GM12892 (cell line): ENCODE data around the gene FOXI2.

Experiments
- POLR2A ChIP-seq: IDR thresholded peaks from 2 replicates; pipeline ENCODE4 v1.6.1; 2011; ENCODE audit warnings: low read depth, low read length, control low read depth
- POLR2AphosphoS5 ChIP-seq: IDR thresholded peaks from 2 replicates; pipeline ENCODE4 v1.6.1; 2011; ENCODE audit warnings: low read depth, low read length, control low read depth
- TAF1 ChIP-seq: IDR thresholded peaks from 2 replicates; pipeline ENCODE4 v1.6.1; 2011; ENCODE audit warnings: low read depth, mild to moderate bottlenecking, control low read depth, low read length, borderline replicate concordance

DNA sequence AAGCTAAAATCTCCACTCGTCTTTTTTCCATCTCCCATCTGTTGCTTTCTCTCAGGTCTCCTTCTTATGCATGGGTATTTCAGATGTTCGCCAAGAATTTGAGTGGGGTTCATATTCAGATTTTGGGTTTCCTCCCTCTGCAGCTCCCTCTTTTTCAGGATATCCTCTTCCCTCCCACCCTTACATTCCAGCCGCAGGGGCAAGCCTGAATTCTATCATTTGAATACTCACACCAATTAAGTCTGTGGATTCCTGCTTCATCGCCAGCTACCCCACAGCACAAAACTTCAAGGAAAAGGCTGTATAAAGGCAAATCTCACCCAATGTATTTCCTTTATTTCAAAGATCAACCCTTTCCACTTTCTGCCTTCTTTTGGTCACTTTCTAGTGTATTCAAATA lies 41.6 kb upstream of the FOXI2 start:
- no peak for TF ChIP-seq POLR2A
- no peak for TF ChIP-seq POLR2AphosphoS5
- no peak for TF ChIP-seq TAF1
